ENCODE measurements around the gene FLRT2.

The FLRT2 gene

DNA sequence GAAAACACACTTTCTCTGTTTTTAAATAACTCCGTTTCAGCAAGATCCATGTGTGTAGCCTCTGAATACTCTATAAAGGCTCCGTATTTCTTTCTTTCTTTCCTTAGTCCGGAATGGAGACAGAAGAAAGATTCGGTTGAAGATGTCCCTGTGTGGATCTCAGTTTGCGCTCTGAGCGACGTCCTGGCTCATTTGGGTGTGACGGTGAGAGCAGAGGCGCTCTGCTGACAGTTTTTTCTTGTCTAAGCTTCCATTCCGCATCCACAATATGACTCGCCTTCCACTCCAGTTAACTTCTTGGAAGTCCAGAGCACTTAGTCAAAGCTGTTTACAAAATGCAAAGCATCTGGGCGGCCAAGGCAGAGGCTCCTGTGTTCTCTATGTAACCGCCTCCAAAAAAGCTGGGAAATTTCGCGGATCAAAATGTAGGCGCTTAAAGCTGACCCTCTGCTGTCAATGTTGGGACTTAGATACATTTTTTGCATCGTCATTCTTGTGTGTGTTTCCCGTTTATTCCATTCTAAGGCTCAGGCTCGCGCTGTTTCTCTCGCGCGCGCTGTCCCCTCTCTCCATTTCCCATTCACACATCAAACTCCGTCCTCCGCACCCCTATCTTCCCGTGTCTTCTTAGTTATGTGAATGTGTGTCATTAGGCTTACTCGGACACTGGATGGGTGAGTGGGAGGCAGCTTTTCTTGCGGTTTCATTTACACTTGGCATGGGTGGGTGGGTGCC is 880 bp upstream of the FLRT2 start:
- H3K4me3 ChIP-seq (replicated peaks in 1 of 2; ENCODE audit: low read depth in 2 of 2, low read length in 2 of 2): peak overlapping the region; percentile 83 to 93
- TF ChIP-seq CTCF (IDR thresholded peaks at IDR 0.05; ENCODE audit: low read depth, low read length): no peak
- DNase-seq (ENCODE audit: low read depth in 2 of 2): peak; percentile 78 to 87

DNA sequence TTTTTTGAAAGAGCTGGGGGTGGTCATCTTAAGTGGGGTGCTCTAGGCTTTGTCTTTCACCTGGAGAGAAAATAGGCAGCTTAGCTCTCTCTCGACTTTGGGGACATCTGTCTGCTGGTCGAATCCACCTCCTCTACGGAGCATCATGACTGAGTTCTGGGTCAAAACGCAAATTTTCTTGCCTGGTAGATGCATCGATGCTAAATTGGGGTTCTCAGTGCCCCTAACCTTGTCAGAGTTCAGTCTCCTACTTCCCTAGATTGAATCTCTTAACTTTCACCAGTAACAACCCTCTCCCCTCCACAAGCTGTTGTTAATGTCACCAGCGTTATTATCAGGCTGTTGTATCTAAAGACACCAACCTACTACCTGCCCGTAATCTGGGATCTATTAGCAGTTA is 682 bp downstream of the FLRT2 start:
- H3K4me3 ChIP-seq (replicated peaks in 1 of 2; ENCODE audit: low read depth in 2 of 2, low read length in 2 of 2): peak overlapping the region; percentile 83 to 93
- no peak for DNase-seq (ENCODE audit: low read depth in 2 of 2)
- TF ChIP-seq CTCF (IDR thresholded peaks at IDR 0.05; ENCODE audit: low read depth, low read length): no peak

GRCh38 chr14:85531141-85531586 is 1.2 kb downstream of the FLRT2 start:
- peak; percentile 80 to 87 for DNase-seq (ENCODE audit: low read depth in 2 of 2)
- peak overlapping the region; percentile 83 to 93 for H3K4me3 ChIP-seq (replicated peaks in 1 of 2; ENCODE audit: low read depth in 2 of 2, low read length in 2 of 2)
- no peak for TF ChIP-seq CTCF (IDR thresholded peaks at IDR 0.05; ENCODE audit: low read depth, low read length)

GRCh38 chr14:85531587-85532373 is 1.8 kb downstream of the FLRT2 start:
- DNase-seq (ENCODE audit: low read depth in 2 of 2): peak; percentile 87 to 89
- H3K4me3 ChIP-seq (replicated peaks in 1 of 2; ENCODE audit: low read depth in 2 of 2, low read length in 2 of 2): peak overlapping the region; percentile 83 to 93

GRCh38 chr14:85532374-85533022 is 2.6 kb downstream of the FLRT2 start:
- TF ChIP-seq CTCF (IDR thresholded peaks at IDR 0.05; ENCODE audit: low read depth, low read length): no peak
- H3K4me3 ChIP-seq (replicated peaks in 1 of 2; ENCODE audit: low read depth in 2 of 2, low read length in 2 of 2): peak overlapping the region; percentile 83 to 93
- DNase-seq (ENCODE audit: low read depth in 2 of 2): no peak

More at GRCh38 chr14:85531587-85532373, 1.8 kb downstream of the FLRT2 start:
- peak; percentile 34 for TF ChIP-seq CTCF (IDR thresholded peaks at IDR 0.05; ENCODE audit: low read depth, low read length)

GRCh38 chr14:85533023-85533860 is 3.3 kb downstream of the FLRT2 start:
- H3K4me3 ChIP-seq (replicated peaks in 1 of 2; ENCODE audit: low read depth in 2 of 2, low read length in 2 of 2): peak overlapping the region; percentile 83 to 93
- peak; percentile 89 to 92 for DNase-seq (ENCODE audit: low read depth in 2 of 2)
- no peak for TF ChIP-seq CTCF (IDR thresholded peaks at IDR 0.05; ENCODE audit: low read depth, low read length)
